Nephron (organoid): ENCODE results near the gene MED26.
A peak's percentile ranks its signal among the peaks of the same experiment; 100 is the strongest.

Source experiments
- H3K27ac Mint-ChIP-seq, 3 experiments: 2 replicates each; pipeline ENCODE4 v1.8.0; 2020; ENCODE audit warnings: mixed read lengths in 3 of 3, mild to moderate bottlenecking in 2 of 3, moderate library complexity in 1 of 3
- H3K27me3 Mint-ChIP-seq: 2 replicates; pipeline ENCODE4 v1.8.0; 2021; ENCODE audit warnings: low read depth, mild to moderate bottlenecking, moderate library complexity, mixed read lengths
- H3K36me3 Mint-ChIP-seq: 2 replicates; pipeline ENCODE4 v1.8.0; 2020; ENCODE audit warnings: low read depth, mixed read lengths
- H3K4me1 Mint-ChIP-seq: 2 replicates; pipeline ENCODE4 v1.8.0; 2020; ENCODE audit warnings: mixed read lengths
- H3K4me3 Mint-ChIP-seq, 3 experiments: 2 replicates each; pipeline ENCODE4 v1.8.0; 2020; ENCODE audit warnings: mild to moderate bottlenecking in 3 of 3, mixed read lengths in 3 of 3, moderate library complexity in 2 of 3
- H3K9me3 Mint-ChIP-seq: 2 replicates; pipeline ENCODE4 v1.8.0; 2020; ENCODE audit warnings: mixed read lengths
- CTCF ChIP-seq, 3 experiments: fragments of 200-600 bp; sonication (generic); IDR thresholded peaks; one replicate each; pipeline ENCODE4 v1.5.0; 2021; ENCODE audit warnings: antibody characterized with exemption in 3 of 3; ENCODE audit not compliant: unreplicated experiment in 3 of 3

MED26 gene

GRCh38 chr19:16530540-16531379 is 97.2 kb downstream of the MED26 start:
- Mint-ChIP-seq H3K27me3 (no peaks in the 10 kb centered on the region), H3K27ac (no peak overlapping the region), H3K36me3 (peaks cover 57% of the 10 kb centered on the region), H3K9me3 (no peaks in the 10 kb centered on the region), H3K4me3 (no peak overlapping the region), H3K4me1 (no peaks in the 10 kb centered on the region)
- no peak for TF ChIP-seq CTCF (IDR thresholded peaks at IDR 0.05; ENCODE audit: unreplicated experiment in 3 of 3)

- no peaks in the 10 kb centered on the region for H3K9me3 Mint-ChIP-seq
- H3K27me3 Mint-ChIP-seq: no peaks in the 10 kb centered on the region
- H3K36me3 Mint-ChIP-seq: peaks cover 56% of the 10 kb centered on the region
- no peak overlapping the region for H3K27ac Mint-ChIP-seq
- H3K4me1 Mint-ChIP-seq: no peaks in the 10 kb centered on the region
- no peak overlapping the region for H3K4me3 Mint-ChIP-seq
- TF ChIP-seq CTCF (IDR thresholded peaks at IDR 0.05; ENCODE audit: unreplicated experiment in 3 of 3): no peak
These were observed 98.4 kb downstream of the MED26 start for GRCh38 chr19:16529466-16530144.

- Mint-ChIP-seq H3K4me3 (no peak overlapping the region), H3K4me1 (no peaks in the 10 kb centered on the region), H3K9me3 (no peaks in the 10 kb centered on the region), H3K27me3 (no peaks in the 10 kb centered on the region), H3K36me3 (peaks cover 55% of the 10 kb centered on the region), H3K27ac (no peak overlapping the region)
- TF ChIP-seq CTCF (IDR thresholded peaks at IDR 0.05; ENCODE audit: unreplicated experiment in 3 of 3): peak in 1 of 3 experiments; percentile 14
These were observed 100.0 kb downstream of the MED26 start for GRCh38 chr19:16527971-16528521.

- no peak overlapping the region for H3K4me3 Mint-ChIP-seq
- TF ChIP-seq CTCF (IDR thresholded peaks at IDR 0.05; ENCODE audit: unreplicated experiment in 3 of 3): no peak
- peaks cover 57% of the 10 kb centered on the region for H3K36me3 Mint-ChIP-seq
- H3K27me3 Mint-ChIP-seq: no peaks in the 10 kb centered on the region
- no peaks in the 10 kb centered on the region for H3K4me1 Mint-ChIP-seq
- no peak overlapping the region for H3K27ac Mint-ChIP-seq
- no peaks in the 10 kb centered on the region for H3K9me3 Mint-ChIP-seq
These were observed 100.6 kb downstream of the MED26 start for GRCh38 chr19:16527334-16527935.

- H3K27ac Mint-ChIP-seq: no peak overlapping the region
- H3K9me3 Mint-ChIP-seq: no peaks in the 10 kb centered on the region
- no peak overlapping the region for H3K4me3 Mint-ChIP-seq
- TF ChIP-seq CTCF (IDR thresholded peaks at IDR 0.05; ENCODE audit: unreplicated experiment in 3 of 3): no peak
- peaks cover 47% of the 10 kb centered on the region for H3K36me3 Mint-ChIP-seq
- H3K4me1 Mint-ChIP-seq: no peaks in the 10 kb centered on the region
- no peaks in the 10 kb centered on the region for H3K27me3 Mint-ChIP-seq
These were observed 102.1 kb downstream of the MED26 start for GRCh38 chr19:16525751-16526481.
